Testis (tissue), 3 donors: ENCODE results near the gene PDGFB. TPM values are rescaled to one million over a fixed set of nuclear protein-coding genes. Genes with fewer than 3 reads are reported as not detected.

ENCODE experiments used
- DNase-seq: peaks from one replicate; pipeline ENCODE4 v3.0.0-alpha.2; 2019
- H3K27ac ChIP-seq, 2 donors: fragments of 200-600 bp; sonication (generic); one replicate each; pipeline ENCODE4 v1.5.1; 2019
- H3K27me3 ChIP-seq: fragments of 200-600 bp; sonication (generic); one replicate; pipeline ENCODE4 v1.5.1; 2019
- H3K36me3 ChIP-seq: fragments of 200-600 bp; sonication (generic); one replicate; pipeline ENCODE4 v1.5.1; 2017; ENCODE audit warnings: low read depth; ENCODE audit errors: missing control alignments
- H3K4me1 ChIP-seq: fragments of 200-600 bp; sonication (generic); one replicate; pipeline ENCODE4 v1.5.1; 2019
- H3K4me3 ChIP-seq, 2 donors: fragments of 200-600 bp; sonication (generic); one replicate each; pipeline ENCODE4 v1.5.1; 2017 to 2019
- H3K9me3 ChIP-seq: fragments of 200-600 bp; sonication (generic); one replicate; pipeline ENCODE4 v1.5.1; 2017
- CTCF ChIP-seq, 3 experiments: fragments of 450-650 bp in 2 of 3; fragments of 200-600 bp in 1 of 3; sonication (generic) in 1 of 3; IDR thresholded peaks; one replicate each; pipeline ENCODE4 v1.5.1; 2016 to 2019; ENCODE audit warnings: antibody characterized with exemption in 3 of 3, mild to moderate bottlenecking in 2 of 3, moderate library complexity in 1 of 3
- POLR2A ChIP-seq: fragments of 450-650 bp; IDR thresholded peaks from one replicate; pipeline ENCODE4 v1.6.1; 2017; ENCODE audit warnings: antibody characterized with exemption, mild to moderate bottlenecking, moderate library complexity
- WGBS, 2 donors: methylation state at CpG; one replicate each; pipeline ENCODE4 v1.1.5; 2018; 5-methylcytosine and 5-hydroxymethylcytosine counted together
- intact Hi-C: fragments of 100-400 bp; cut with DNase I; formaldehyde crosslinking; loops from one replicate; pipeline ENCODE4 v1.15.1; 2023; ENCODE audit warnings: low total_unique reads
- polyA plus RNA-seq: library from polyadenylated mRNA; stranded (reverse); fragments of 350-450 nt; fragmentation: Illumina TruSeq; extraction: RNeasy Lipid Tissue Mini Kit (QIAGEN cat#74804); gene quantifications from one replicate; pipeline ENCODE4 v1.2.3, GENCODE V29; 2014; ENCODE audit warnings: low read depth, low replicate concordance; ENCODE audit not compliant: insufficient read depth
- total RNA-seq, 2 donors: library from RNA; depleted of rRNA; stranded (reverse); fragments of >200 nt; gene quantifications; one replicate each; pipeline ENCODE4 v1.2.3, GENCODE V29; 2016

PDGFB gene
- total and polyA plus RNA-seq, 3 donors from 2014 or later = 7.7 to 13.3 (median 9.8) TPM

- 72 to 90% methylated on average over 5 to 8 of the region's 8 CpGs for WGBS, 2 donors
- no peaks in the 10 kb centered on the region for H3K27me3 ChIP-seq
- H3K36me3 ChIP-seq = no peaks in the 10 kb centered on the region
- no peak for DNase-seq
- TF ChIP-seq POLR2A (no peak), CTCF (IDR thresholded peaks at IDR 0.05) (no peak)
- peaks cover 19% of the 10 kb centered on the region for H3K4me1 ChIP-seq
- no peak overlapping the region for H3K27ac ChIP-seq
- H3K4me3 ChIP-seq = no peak overlapping the region
- H3K9me3 ChIP-seq = no peaks in the 10 kb centered on the region
- intact Hi-C loops = no loop called here
These were observed 63.4 kb downstream of the PDGFB start for GRCh38 chr22:39181356-39181755.

- DNase-seq = no peak
- WGBS, 2 donors = 69 to 74% methylated on average over 21 of the region's 21 CpGs
- Histone ChIP-seq H3K27me3 (no peaks in the 10 kb centered on the region), H3K4me1 (peaks cover 34% of the 10 kb centered on the region), H3K36me3 (no peaks in the 10 kb centered on the region), H3K9me3 (no peaks in the 10 kb centered on the region), H3K27ac (no peak overlapping the region), H3K4me3 (no peak overlapping the region)
- TF ChIP-seq POLR2A (no peak), CTCF (IDR thresholded peaks at IDR 0.05) (no peak)
- intact Hi-C loops = loop anchor here (10.0 kb wide), 1 partner anchor 345 kb away; the partner anchor contains the start of gene ATF4
These were observed 64.9 kb downstream of the PDGFB start for GRCh38 chr22:39179841-39180335.

GRCh38 chr22:39179401-39179827 is 65.4 kb downstream of the PDGFB start:
- peaks cover 38% of the 10 kb centered on the region for H3K4me1 ChIP-seq
- no peak overlapping the region for H3K27ac ChIP-seq
- no peak overlapping the region for H3K4me3 ChIP-seq
- no peak for DNase-seq
- WGBS, 2 donors = 52 to 65% methylated on average over 6 of the region's 6 CpGs
- intact Hi-C loops = loop anchor here (10.0 kb wide), 1 partner anchor 345 kb away; the partner anchor contains the start of gene ATF4
- no peaks in the 10 kb centered on the region for H3K9me3 ChIP-seq
- H3K27me3 ChIP-seq = no peaks in the 10 kb centered on the region
- TF ChIP-seq CTCF (IDR thresholded peaks at IDR 0.05) = no peak
- TF ChIP-seq POLR2A = no peak
- no peaks in the 10 kb centered on the region for H3K36me3 ChIP-seq

- Histone ChIP-seq H3K4me1 (peaks cover 45% of the 10 kb centered on the region), H3K27me3 (no peaks in the 10 kb centered on the region), H3K4me3 (no peak overlapping the region), H3K9me3 (no peaks in the 10 kb centered on the region), H3K27ac (no peak overlapping the region), H3K36me3 (no peaks in the 10 kb centered on the region)
- TF ChIP-seq POLR2A (no peak), CTCF (IDR thresholded peaks at IDR 0.05) (no peak)
- WGBS, 2 donors = 90% methylated on average over 19 of the region's 19 CpGs
- no peak for DNase-seq
- intact Hi-C loops = loop anchor here (10.0 kb wide), 1 partner anchor 346 kb away; the partner anchor contains the start of gene ATF4
These were observed 66.3 kb downstream of the PDGFB start for GRCh38 chr22:39178206-39179111.
